Body of pancreas (tissue), 4 donors: ENCODE results near the gene GRK4.

Source experiments
- POLR2A ChIP-seq, 3 donors: fragments of 450-650 bp; IDR thresholded peaks; one replicate each; pipeline ENCODE4 v1.6.1; 2016; ENCODE audit warnings: antibody characterized with exemption in 3 of 3, mild to moderate bottlenecking in 2 of 3
- TF ChIP-seq, protein P1 (sequence below), 7 experiments: fragments of 450-650 bp in 4 of 7; fragments of 200-600 bp in 3 of 7; sonication (generic) in 3 of 7; IDR thresholded peaks; one replicate each; pipeline ENCODE4 v1.5.1; 2016 to 2019; ENCODE audit warnings: antibody characterized with exemption in 7 of 7

DNA sequence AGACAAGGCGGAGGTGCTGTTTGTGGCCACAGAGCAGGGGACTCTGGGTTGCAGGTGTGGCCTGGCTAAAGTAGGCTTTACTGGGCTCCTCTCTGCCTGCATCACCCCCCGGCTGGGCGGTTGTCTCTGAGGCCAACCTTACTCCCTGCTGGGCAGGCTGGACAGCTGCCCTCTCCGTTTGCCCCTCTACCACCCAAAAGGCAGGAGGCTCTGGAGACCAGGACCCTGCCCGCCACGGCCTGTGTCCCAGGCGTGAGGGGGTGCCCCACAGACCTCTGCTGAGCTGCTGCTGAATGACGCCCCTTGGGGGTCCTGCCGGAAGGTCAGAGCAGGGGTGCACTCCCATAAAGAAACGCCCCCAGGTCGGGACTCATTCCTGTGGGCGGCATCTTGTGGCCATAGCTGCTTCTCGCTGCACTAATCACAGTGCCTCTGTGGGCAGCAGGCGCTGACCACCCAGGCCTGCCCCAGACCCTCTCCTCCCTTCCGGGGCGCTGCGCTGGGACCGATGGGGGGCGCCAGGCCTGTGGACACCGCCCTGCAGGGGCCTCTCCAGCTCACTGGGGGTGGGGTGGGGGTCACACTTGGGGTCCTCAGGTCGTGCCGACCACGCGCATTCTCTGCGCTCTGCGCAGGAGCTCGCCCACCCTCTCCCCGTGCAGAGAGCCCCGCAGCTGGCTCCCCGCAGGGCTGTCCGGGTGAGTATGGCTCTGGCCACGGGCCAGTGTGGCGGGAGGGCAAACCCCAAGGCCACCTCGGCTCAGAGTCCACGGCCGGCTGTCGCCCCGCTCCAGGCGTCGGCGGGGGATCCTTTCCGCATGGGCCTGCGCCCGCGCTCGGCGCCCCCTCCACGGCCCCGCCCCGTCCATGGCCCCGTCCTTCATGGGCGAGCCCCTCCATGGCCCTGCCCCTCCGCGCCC, 110.0 kb downstream of the GRK4 start:
- peak; percentile 26 to 66 (median 41) for TF ChIP-seq POLR2A (IDR thresholded peaks at IDR 0.05)
- TF ChIP-seq, protein P1, sequence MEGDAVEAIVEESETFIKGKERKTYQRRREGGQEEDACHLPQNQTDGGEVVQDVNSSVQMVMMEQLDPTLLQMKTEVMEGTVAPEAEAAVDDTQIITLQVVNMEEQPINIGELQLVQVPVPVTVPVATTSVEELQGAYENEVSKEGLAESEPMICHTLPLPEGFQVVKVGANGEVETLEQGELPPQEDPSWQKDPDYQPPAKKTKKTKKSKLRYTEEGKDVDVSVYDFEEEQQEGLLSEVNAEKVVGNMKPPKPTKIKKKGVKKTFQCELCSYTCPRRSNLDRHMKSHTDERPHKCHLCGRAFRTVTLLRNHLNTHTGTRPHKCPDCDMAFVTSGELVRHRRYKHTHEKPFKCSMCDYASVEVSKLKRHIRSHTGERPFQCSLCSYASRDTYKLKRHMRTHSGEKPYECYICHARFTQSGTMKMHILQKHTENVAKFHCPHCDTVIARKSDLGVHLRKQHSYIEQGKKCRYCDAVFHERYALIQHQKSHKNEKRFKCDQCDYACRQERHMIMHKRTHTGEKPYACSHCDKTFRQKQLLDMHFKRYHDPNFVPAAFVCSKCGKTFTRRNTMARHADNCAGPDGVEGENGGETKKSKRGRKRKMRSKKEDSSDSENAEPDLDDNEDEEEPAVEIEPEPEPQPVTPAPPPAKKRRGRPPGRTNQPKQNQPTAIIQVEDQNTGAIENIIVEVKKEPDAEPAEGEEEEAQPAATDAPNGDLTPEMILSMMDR (IDR thresholded peaks at IDR 0.05) = peak in 1 of 7 experiments; percentile 11
